Measurements from ENCODE around the gene PXYLP1. TPM values are rescaled to one million over a fixed set of nuclear protein-coding genes. Genes with fewer than 3 reads are reported as not detected.
A peak's percentile ranks its signal among the peaks of the same experiment; 100 is the strongest.

The PXYLP1 gene
- total RNA-seq, 4 donors from 2014 or later, result 8.6 to 34.0 (median 19.8) TPM

- DNase-seq, result peak in 2 of 3 donors; percentile 72 to 74
- H3K4me1 ChIP-seq, result peaks cover 0 to 10% (median 0%) of the 10 kb centered on the region in 4 donors
- H3K4me3 ChIP-seq, result no peak overlapping the region
- H3K27me3 ChIP-seq, result no peaks in the 10 kb centered on the region
- TF ChIP-seq CTCF (IDR thresholded peaks at IDR 0.05) (peak in 4 of 6 experiments; percentile 20 to 69 (median 58)), POLR2A (IDR thresholded peaks at IDR 0.05) (no peak)
- no peaks in the 10 kb centered on the region for H3K9me3 ChIP-seq
- no peaks in the 10 kb centered on the region for H3K36me3 ChIP-seq
- no peak overlapping the region for H3K27ac ChIP-seq
These were observed 4.1 kb downstream of the PXYLP1 start for GRCh38 chr3:141235661-141236171.

GRCh38 chr3:141236361-141236760, 4.7 kb downstream of the PXYLP1 start:
- no peak for DNase-seq
- TF ChIP-seq CTCF (IDR thresholded peaks at IDR 0.05) (no peak), POLR2A (IDR thresholded peaks at IDR 0.05) (no peak)
- Histone ChIP-seq H3K4me1 (peaks cover 0 to 7% (median 0%) of the 10 kb centered on the region in 4 donors), H3K27me3 (no peaks in the 10 kb centered on the region), H3K36me3 (no peaks in the 10 kb centered on the region), H3K9me3 (no peaks in the 10 kb centered on the region), H3K4me3 (no peak overlapping the region), H3K27ac (no peak overlapping the region)

GRCh38 chr3:141237701-141238521, 6.3 kb downstream of the PXYLP1 start:
- H3K27ac ChIP-seq, result no peak overlapping the region
- no peaks in the 10 kb centered on the region for H3K36me3 ChIP-seq
- H3K4me3 ChIP-seq, result no peak overlapping the region
- no peak for DNase-seq
- H3K4me1 ChIP-seq, result peaks cover 0 to 8% (median 0%) of the 10 kb centered on the region in 4 donors
- no peaks in the 10 kb centered on the region for H3K27me3 ChIP-seq
- no peaks in the 10 kb centered on the region for H3K9me3 ChIP-seq
- TF ChIP-seq CTCF (IDR thresholded peaks at IDR 0.05), result no peak
- TF ChIP-seq POLR2A (IDR thresholded peaks at IDR 0.05), result no peak

GRCh38 chr3:141239511-141240281, 8.1 kb downstream of the PXYLP1 start:
- DNase-seq, result no peak
- H3K27ac ChIP-seq, result no peak overlapping the region
- no peak overlapping the region for H3K4me3 ChIP-seq
- H3K9me3 ChIP-seq, result no peaks in the 10 kb centered on the region
- peaks cover 0 to 7% (median 0%) of the 10 kb centered on the region in 4 donors for H3K4me1 ChIP-seq
- TF ChIP-seq POLR2A (IDR thresholded peaks at IDR 0.05), result no peak
- no peaks in the 10 kb centered on the region for H3K27me3 ChIP-seq
- no peaks in the 10 kb centered on the region for H3K36me3 ChIP-seq

GRCh38 chr3:141240286-141240685, 8.7 kb downstream of the PXYLP1 start:
- no peak overlapping the region for H3K27ac ChIP-seq
- TF ChIP-seq POLR2A (IDR thresholded peaks at IDR 0.05) (no peak), CTCF (IDR thresholded peaks at IDR 0.05) (no peak)
- H3K4me3 ChIP-seq, result no peak overlapping the region
- no peaks in the 10 kb centered on the region for H3K9me3 ChIP-seq
- no peak for DNase-seq
- no peaks in the 10 kb centered on the region for H3K36me3 ChIP-seq
- H3K4me1 ChIP-seq, result peaks cover 0 to 7% (median 0%) of the 10 kb centered on the region in 4 donors
- H3K27me3 ChIP-seq, result no peaks in the 10 kb centered on the region

All from Peyer's patch (tissue), 4 donors.